GM23248 (cell line): Measurements from ENCODE around the gene USP51. TPM values are rescaled to one million over a fixed set of nuclear protein-coding genes. Genes with fewer than 3 reads are reported as not detected.

Experiments
- DNase-seq: peaks from one replicate; pipeline ENCODE4 v3.0.0-alpha.2; 2015
- H2AFZ ChIP-seq: fragments of 200-600 bp; sonication (generic); 2 replicates; pipeline ENCODE4 v1.6.1; 2016; ENCODE audit warnings: antibody characterized with exemption
- H3F3A ChIP-seq: fragments of 200-600 bp; sonication (generic); 2 replicates; pipeline ENCODE4 v1.6.1; 2016; ENCODE audit warnings: mild to moderate bottlenecking, antibody characterized with exemption, mixed run types; ENCODE audit not compliant: insufficient read depth
- H3K27ac ChIP-seq: fragments of 200-600 bp; sonication (generic); 2 replicates; pipeline ENCODE4 v1.5.1; 2016; ENCODE audit warnings: mild to moderate bottlenecking
- H3K27me3 ChIP-seq: fragments of 200-600 bp; sonication (generic); replicated peaks from 2 replicates; pipeline ENCODE4 v1.6.1; 2016; ENCODE audit warnings: mild to moderate bottlenecking; ENCODE audit not compliant: insufficient read depth
- H3K36me3 ChIP-seq: fragments of 200-600 bp; sonication (generic); 2 replicates; pipeline ENCODE4 v1.6.1; 2016; ENCODE audit warnings: low read depth, mild to moderate bottlenecking
- H3K4me1 ChIP-seq: fragments of 200-600 bp; sonication (generic); 2 replicates; pipeline ENCODE4 v1.6.1; 2016; ENCODE audit warnings: mild to moderate bottlenecking; ENCODE audit not compliant: insufficient read depth
- H3K4me2 ChIP-seq: fragments of 200-600 bp; sonication (generic); one replicate; pipeline ENCODE4 v1.6.1; 2016; ENCODE audit warnings: mild to moderate bottlenecking; ENCODE audit not compliant: unreplicated experiment
- H3K4me3 ChIP-seq: fragments of 200-600 bp; sonication (generic); 2 replicates; pipeline ENCODE4 v1.5.1; 2016; ENCODE audit warnings: mild to moderate bottlenecking
- H3K79me2 ChIP-seq: fragments of 200-600 bp; sonication (generic); 2 replicates; pipeline ENCODE4 v1.6.1; 2016; ENCODE audit warnings: mild to moderate bottlenecking; ENCODE audit not compliant: insufficient read depth
- H3K9ac ChIP-seq: fragments of 200-600 bp; sonication (generic); 2 replicates; pipeline ENCODE4 v1.6.1; 2016; ENCODE audit warnings: mild to moderate bottlenecking
- H3K9me2 ChIP-seq: fragments of 200-600 bp; sonication (generic); 2 replicates; pipeline ENCODE4 v1.6.1; 2016; ENCODE audit warnings: mixed run types, mild to moderate bottlenecking, moderate library complexity; ENCODE audit not compliant: insufficient read depth
- H3K9me3 ChIP-seq: fragments of 200-600 bp; sonication (generic); one replicate; pipeline ENCODE4 v1.6.1; 2017; ENCODE audit warnings: low read depth
- H4K20me1 ChIP-seq: fragments of 200-600 bp; sonication (generic); 2 replicates; pipeline ENCODE4 v1.6.0; 2016; ENCODE audit not compliant: insufficient read depth
- EZH2 ChIP-seq: fragments of 200-600 bp; sonication (generic); IDR thresholded peaks from 2 replicates; pipeline ENCODE4 v1.6.1; 2018; ENCODE audit warnings: antibody characterized with exemption, mild to moderate bottlenecking; ENCODE audit not compliant: insufficient read depth, poor library complexity, severe bottlenecking
- EZH2phosphoT487 ChIP-seq: fragments of 200-600 bp; sonication (generic); IDR thresholded peaks from 2 replicates; pipeline ENCODE4 v1.6.1; 2018; ENCODE audit warnings: antibody characterized with exemption, moderate library complexity, mild to moderate bottlenecking, low read depth; ENCODE audit not compliant: insufficient read depth
- WGBS, 2 experiments: methylation state at CpG; one replicate each; pipeline ENCODE4 v1.1.6; 2015 to 2017; ENCODE audit warnings: low lambda C conversion rate in 2 of 2, low coverage in 1 of 2; ENCODE audit errors: missing lambda C conversion rate in 2 of 2; 5-methylcytosine and 5-hydroxymethylcytosine counted together
- in situ Hi-C: fragments of 300-500 bp; cut with MboI; formaldehyde crosslinking; loops from 2 replicates; pipeline ENCODE4 v1.15.0; 2020
- polyA plus RNA-seq: library from polyadenylated mRNA; unstranded; fragments of >200 nt; fragmentation: Nextera tagmentation; extraction: Ambion mirVana; gene quantifications from 2 replicates; pipeline ENCODE4 v1.2.1, GENCODE V29; 2016
- total RNA-seq: library from RNA; depleted of rRNA; stranded (reverse); fragments of >200 nt; shearing (Covaris generic); gene quantifications from 2 replicates; pipeline ENCODE4 v1.2.3, GENCODE V29; 2014; rRNA removed

The USP51 gene
- 0.89 and 1.1 TPM in 2 replicates for total RNA-seq
- 0.23 and 0.48 TPM in 2 replicates for polyA plus RNA-seq

GRCh38 chrX:55489314-55490009 lies at the start of gene USP51:
TSS of gene USP51 (minus strand) at chrX:55489848. CDS start at chrX:55488939, 909 bp downstream.
- H4K20me1 ChIP-seq = no peaks in the 10 kb centered on the region
- 0 to 1% methylated on average over 10 to 34 of the region's 34 CpGs for WGBS, 2 experiments
- H3K4me2 ChIP-seq = peak within 1 kb of the TSS; percentile 93
- H3F3A ChIP-seq = no peaks in the 10 kb centered on the region
- peak within 1 kb of the TSS; percentile 100 for H2AFZ ChIP-seq
- no peaks in the 10 kb centered on the region for H3K27me3 ChIP-seq
- in situ Hi-C loops = no loop called here
- DNase-seq = peak; percentile 58
- no peaks in the 10 kb centered on the region for H3K9me3 ChIP-seq
- no peak for TF ChIP-seq EZH2
- no peaks in the 10 kb centered on the region for H3K79me2 ChIP-seq
- H3K4me3 ChIP-seq = peak within 1 kb of the TSS; percentile 91
- no peaks in the 10 kb centered on the region for H3K36me3 ChIP-seq
- H3K9me2 ChIP-seq = no peaks in the 10 kb centered on the region
- H3K27ac ChIP-seq = peak within 1 kb of the TSS; percentile 76
- no peaks in the 10 kb centered on the region for H3K4me1 ChIP-seq
- H3K9ac ChIP-seq = peak within 1 kb of the TSS; percentile 92

DNA sequence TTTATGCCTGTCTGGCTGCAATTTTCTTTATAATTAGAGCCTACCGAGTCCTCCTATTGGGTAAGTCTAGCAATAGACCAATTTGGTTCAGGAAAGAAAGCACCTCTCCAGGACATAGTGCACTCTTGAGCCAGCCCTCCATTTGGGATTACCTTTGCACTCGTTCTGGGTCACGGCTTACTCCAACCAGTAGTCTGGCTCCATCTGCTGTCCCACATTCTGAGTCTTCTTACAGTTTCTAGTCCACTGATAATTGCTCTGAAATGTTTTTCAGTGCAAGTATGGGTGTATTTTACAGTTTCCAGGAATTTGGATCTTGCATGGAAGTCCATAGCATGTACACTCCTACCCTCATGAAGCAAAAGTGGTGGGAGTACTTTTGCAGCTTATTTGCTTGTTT lies 34.8 kb upstream of the USP51 start:
- Histone ChIP-seq H3K79me2 (no peaks in the 10 kb centered on the region), H3K4me3 (no peak overlapping the region), H3K9ac (no peak overlapping the region), H3K4me1 (no peaks in the 10 kb centered on the region), H3F3A (no peaks in the 10 kb centered on the region), H3K4me2 (no peak overlapping the region), H4K20me1 (no peaks in the 10 kb centered on the region), H3K9me2 (no peaks in the 10 kb centered on the region), H3K36me3 (no peaks in the 10 kb centered on the region), H2AFZ (no peak overlapping the region), H3K27me3 (no peaks in the 10 kb centered on the region), H3K27ac (no peak overlapping the region), H3K9me3 (no peaks in the 10 kb centered on the region)
- in situ Hi-C loops = no loop called here
- WGBS, 2 experiments = 5 to 21% methylated on average over 2 to 3 of the region's 3 CpGs
- DNase-seq = peak; percentile 2
- TF ChIP-seq EZH2 = no peak
- TF ChIP-seq EZH2phosphoT487 = no peak

DNA sequence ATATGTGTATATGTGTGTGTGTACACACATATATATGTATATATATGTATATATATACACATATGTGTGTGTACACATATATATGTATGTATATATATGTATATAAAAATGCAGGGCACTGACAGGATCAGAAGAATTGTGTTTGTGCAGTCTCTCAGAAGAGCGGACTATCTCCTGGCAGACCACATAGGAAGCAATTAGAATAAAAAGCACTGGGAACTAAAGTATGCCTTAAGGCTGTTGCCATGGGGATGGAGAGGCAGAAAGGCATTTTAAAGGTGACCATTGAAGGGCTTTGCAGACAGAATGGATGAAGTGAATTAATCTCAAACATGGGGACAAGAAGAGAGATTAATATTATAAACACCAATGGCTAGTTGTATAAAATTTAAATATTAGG lies 33.7 kb upstream of the USP51 start:
- H3F3A ChIP-seq = no peaks in the 10 kb centered on the region
- 12 to 20% methylated on average over 1 of the region's 1 CpG for WGBS, 2 experiments
- in situ Hi-C loops = no loop called here

GRCh38 chrX:55522596-55523276 lies 33.1 kb upstream of the USP51 start:
- no peak for DNase-seq
- H3K9ac ChIP-seq = no peak overlapping the region
- H3K4me3 ChIP-seq = no peak overlapping the region
- H3K9me3 ChIP-seq = no peaks in the 10 kb centered on the region
- H3K4me1 ChIP-seq = no peaks in the 10 kb centered on the region
- in situ Hi-C loops = no loop called here
- H3K79me2 ChIP-seq = no peaks in the 10 kb centered on the region
- no peaks in the 10 kb centered on the region for H3F3A ChIP-seq
- H3K9me2 ChIP-seq = no peaks in the 10 kb centered on the region
- no peak overlapping the region for H3K27ac ChIP-seq
- no peaks in the 10 kb centered on the region for H3K36me3 ChIP-seq
- H4K20me1 ChIP-seq = no peaks in the 10 kb centered on the region
- no peak overlapping the region for H3K4me2 ChIP-seq
- TF ChIP-seq EZH2 (no peak), EZH2phosphoT487 (no peak)
- 39 to 44% methylated on average over 7 to 16 of the region's 17 CpGs for WGBS, 2 experiments
- no peaks in the 10 kb centered on the region for H3K27me3 ChIP-seq
- no peak overlapping the region for H2AFZ ChIP-seq

More for the DNA sequence above, 33.7 kb upstream of the USP51 start:
- H3K4me1 ChIP-seq = no peaks in the 10 kb centered on the region
- H3K4me2 ChIP-seq = no peak overlapping the region
- no peak overlapping the region for H3K9ac ChIP-seq
- DNase-seq = no peak
- no peaks in the 10 kb centered on the region for H3K27me3 ChIP-seq
- H3K79me2 ChIP-seq = no peaks in the 10 kb centered on the region
- H4K20me1 ChIP-seq = no peaks in the 10 kb centered on the region
- no peak overlapping the region for H2AFZ ChIP-seq
- H3K27ac ChIP-seq = no peak overlapping the region
- no peak overlapping the region for H3K4me3 ChIP-seq
- H3K9me3 ChIP-seq = no peaks in the 10 kb centered on the region
- H3K36me3 ChIP-seq = no peaks in the 10 kb centered on the region
- H3K9me2 ChIP-seq = no peaks in the 10 kb centered on the region
- TF ChIP-seq EZH2phosphoT487 = no peak
- no peak for TF ChIP-seq EZH2
